ENCODE data around the gene BCL2L11. TPM values are rescaled to one million over a fixed set of nuclear protein-coding genes. Genes with fewer than 3 reads are reported as not detected.

BCL2L11 gene
- total and polyA plus RNA-seq, 2 experiments from 2014 or later: 10.6 to 22.5 TPM

- Histone ChIP-seq H3K27me3 (ENCODE audit: insufficient read depth) (no peaks in the 10 kb centered on the region), H3K4me3 (no peak overlapping the region), H3K9me2 (ENCODE audit: insufficient read depth) (no peaks in the 10 kb centered on the region), H3F3A (replicated peaks; ENCODE audit: low read depth) (no peaks in the 10 kb centered on the region), H3K79me2 (replicated peaks; ENCODE audit: insufficient read depth) (peaks cover 70% of the 10 kb centered on the region), H3K4me1 (ENCODE audit: insufficient read depth) (peaks cover 29% of the 10 kb centered on the region), H3K27ac (ENCODE audit: low read depth) (no peak overlapping the region), H4K20me1 (replicated peaks; ENCODE audit: insufficient read depth) (peaks cover 13% of the 10 kb centered on the region), H3K4me2 (no peak overlapping the region), H3K36me3 (ENCODE audit: insufficient read depth) (0 out of 2 replicates have a peak, but pooled peaks cover 8% of the 10 kb centered on the region), H2AFZ (no peak overlapping the region)
- Mint-ChIP-seq H3K27me3 (ENCODE audit: insufficient read depth, low read depth, poor library complexity) (peaks cover 6% of the 10 kb centered on the region), H3K9me3 (no peaks in the 10 kb centered on the region), H3K4me1 (peaks cover 53% of the 10 kb centered on the region), H3K36me3 (ENCODE audit: low read depth) (peaks cover 35% of the 10 kb centered on the region), H3K4me3 (no peak overlapping the region), H3K27ac (0 out of 2 replicates have a peak overlapping the region, but pooled peaks have one; percentile 17)
- TF ChIP-seq JUNB (IDR thresholded peaks at IDR 0.05; ENCODE audit: unreplicated experiment) (no peak), ZNF114 (CRISPR knock-in tag; IDR thresholded peaks at IDR 0.05) (no peak), EZH2 (IDR thresholded peaks at IDR 0.05; ENCODE audit: low read depth, unreplicated experiment) (no peak)
- no peak for DNase-seq (ENCODE audit: low spot score)
- ATAC-seq: no peak
These were observed 38.9 kb downstream of the BCL2L11 start for GRCh38 chr2:111159641-111160040.

GRCh38 chr2:111160758-111161157 lies 40.0 kb downstream of the BCL2L11 start:
- Histone ChIP-seq H3K4me1 (ENCODE audit: insufficient read depth) (peaks cover 32% of the 10 kb centered on the region), H4K20me1 (replicated peaks; ENCODE audit: insufficient read depth) (peaks cover 9% of the 10 kb centered on the region), H3F3A (replicated peaks; ENCODE audit: low read depth) (no peaks in the 10 kb centered on the region), H3K27me3 (ENCODE audit: insufficient read depth) (no peaks in the 10 kb centered on the region), H2AFZ (no peak overlapping the region), H3K79me2 (replicated peaks; ENCODE audit: insufficient read depth) (peaks cover 61% of the 10 kb centered on the region), H3K9me2 (ENCODE audit: insufficient read depth) (no peaks in the 10 kb centered on the region), H3K27ac (ENCODE audit: low read depth) (0 out of 2 replicates have a peak overlapping the region, but pooled peaks have one; percentile 22), H3K4me2 (no peak overlapping the region), H3K36me3 (ENCODE audit: insufficient read depth) (0 out of 2 replicates have a peak, but pooled peaks cover 11% of the 10 kb centered on the region), H3K4me3 (no peak overlapping the region)
- H3K27me3 Mint-ChIP-seq (ENCODE audit: insufficient read depth, low read depth, poor library complexity): peaks cover 4% of the 10 kb centered on the region
- peaks cover 50% of the 10 kb centered on the region for H3K4me1 Mint-ChIP-seq
- H3K27ac Mint-ChIP-seq: no peak overlapping the region; the same call in 1 of the 2 replicates
- ATAC-seq: no peak
- no peak overlapping the region for H3K4me3 Mint-ChIP-seq
- no peaks in the 10 kb centered on the region for H3K9me3 Mint-ChIP-seq
- no peak for DNase-seq (ENCODE audit: low spot score)
- H3K36me3 Mint-ChIP-seq (ENCODE audit: low read depth): peaks cover 38% of the 10 kb centered on the region
- TF ChIP-seq STAT1 (IDR thresholded peaks at IDR 0.05; ENCODE audit: unreplicated experiment) (no peak), NANOG (IDR thresholded peaks at IDR 0.05; ENCODE audit: borderline replicate concordance) (no peak), JUNB (IDR thresholded peaks at IDR 0.05; ENCODE audit: unreplicated experiment) (no peak), EZH2phosphoT487 (IDR thresholded peaks at IDR 0.05; ENCODE audit: unreplicated experiment) (no peak), ETS1 (IDR thresholded peaks at IDR 0.05) (no peak), CTCF (conservative IDR thresholded peaks at IDR 0.05; ENCODE audit: low read depth in 2 of 2) (no peak), ZNF331 (CRISPR knock-in tag; IDR thresholded peaks at IDR 0.05; ENCODE audit: low read depth) (no peak), POLR2AphosphoS5 (IDR thresholded peaks at IDR 0.05; ENCODE audit: low read depth) (no peak), ZNF114 (CRISPR knock-in tag; IDR thresholded peaks at IDR 0.05) (no peak), CREB1 (CRISPR knock-in tag; IDR thresholded peaks at IDR 0.05; ENCODE audit: low read depth) (no peak), REST (IDR thresholded peaks at IDR 0.05; ENCODE audit: unreplicated experiment) (no peak)
